Stomach (tissue), 9 donors: ENCODE measurements around the gene HECA. TPM values are rescaled to one million over a fixed set of nuclear protein-coding genes. Genes with fewer than 3 reads are reported as not detected.

Experiments used
- DNase-seq, 2 donors: peaks; one replicate each; pipeline versions ENCODE4 v3.0.0 to v3.0.0-alpha.2; 2013 to 2019
- H3K27ac ChIP-seq, 5 donors: fragments of 200-600 bp in 4 of 5; sonication (generic) in 4 of 5; one replicate each; pipeline ENCODE4 v1.5.1; 2013 to 2019; ENCODE audit warnings: mild to moderate bottlenecking in 1 of 5, moderate library complexity in 1 of 5
- H3K27me3 ChIP-seq, 3 donors: fragments of 200-600 bp; sonication (generic); one replicate each; pipeline ENCODE4 v1.5.1; 2017 to 2019; ENCODE audit warnings: mixed run types in 1 of 3
- H3K36me3 ChIP-seq, 4 donors: fragments of 200-600 bp; sonication (generic); 1 replicate in 3 of 4; 2 replicates in 1 of 4; pipeline ENCODE4 v1.5.1; 2016 to 2019
- H3K4me1 ChIP-seq, 4 donors: fragments of 200-600 bp; sonication (generic); one replicate each; pipeline ENCODE4 v1.5.1; 2016 to 2019
- H3K4me3 ChIP-seq, 4 donors: fragments of 200-600 bp; sonication (generic) in 3 of 4; one replicate each; pipeline ENCODE4 v1.5.1; 2016 to 2019; ENCODE audit warnings: mild to moderate bottlenecking in 1 of 4
- H3K9me3 ChIP-seq, 4 donors: fragments of 200-600 bp; sonication (generic); one replicate each; pipeline ENCODE4 v1.5.1; 2016 to 2019
- EP300 ChIP-seq: sonication (generic); formaldehyde crosslinking; IDR thresholded peaks from one replicate; pipeline ENCODE4 v1.6.1; 2017; ENCODE audit warnings: antibody characterized with exemption
- POLR2A ChIP-seq, 4 donors: fragments of 450-650 bp; IDR thresholded peaks; one replicate each; pipeline ENCODE4 v1.6.1; 2016; ENCODE audit warnings: antibody characterized with exemption in 4 of 4, control low read depth in 2 of 4, mild to moderate bottlenecking in 1 of 4, moderate library complexity in 1 of 4
- POLR2AphosphoS5 ChIP-seq, 3 donors: sonication (generic); formaldehyde crosslinking; IDR thresholded peaks; one replicate each; pipeline ENCODE4 v1.6.1; 2016; ENCODE audit warnings: antibody characterized with exemption in 3 of 3
- WGBS, 5 donors: extraction: QIAGEN DNeasy Blood & Tissue Kit in 3 of 5; methylation state at CpG; one replicate each; pipeline versions ENCODE4 v1.1.5 to v1.1.7; 2013 to 2018; 5-methylcytosine and 5-hydroxymethylcytosine counted together
- intact Hi-C: fragments of 100-400 bp; cut with DNase I; formaldehyde crosslinking; loops from one replicate; pipeline ENCODE4 v1.15.1; 2023; ENCODE audit warnings: low total_unique reads
- polyA plus RNA-seq, 3 donors: library from polyadenylated mRNA; stranded (reverse); fragments of 200-250 nt; gene quantifications; one replicate each; pipeline ENCODE4 v1.2.3, GENCODE V29; 2013
- total RNA-seq, 5 donors: library from RNA; depleted of rRNA; stranded (reverse); fragments of >200 nt; gene quantifications; one replicate each; pipeline versions ENCODE4 v1.1.0 to v1.2.3, GENCODE V29; 2014 to 2016
- TF ChIP-seq, protein P1 (sequence below), 7 experiments: fragments of 450-650 bp in 4 of 7; fragments of 200-600 bp in 3 of 7; sonication (generic) in 3 of 7; IDR thresholded peaks; one replicate each; pipeline ENCODE4 v1.5.1; 2016 to 2019; ENCODE audit warnings: antibody characterized with exemption in 7 of 7, control low read depth in 2 of 7, mild to moderate bottlenecking in 1 of 7
- donor health status: healthy with polysubstance abuse.
- donor health status: Bipolar disorder and iron deficiency.
- donor health status: healthy.

The HECA gene
- total and polyA plus RNA-seq, 8 donors: 7.6 to 52.1 (median 31.0) TPM

GRCh38 chr6:139184459-139184858 lies 49.6 kb downstream of the HECA start:
- WGBS, 5 donors: 76 to 85% (median 83%) methylated on average over 3 of the region's 3 CpGs
- Histone ChIP-seq H3K4me3 (no peak overlapping the region), H3K27me3 (no peaks in the 10 kb centered on the region), H3K4me1 (no peaks in the 10 kb centered on the region), H3K36me3 (peaks cover 7 to 26% (median 18%) of the 10 kb centered on the region in 4 donors), H3K27ac (no peak overlapping the region), H3K9me3 (no peaks in the 10 kb centered on the region)
- TF ChIP-seq, protein P1, sequence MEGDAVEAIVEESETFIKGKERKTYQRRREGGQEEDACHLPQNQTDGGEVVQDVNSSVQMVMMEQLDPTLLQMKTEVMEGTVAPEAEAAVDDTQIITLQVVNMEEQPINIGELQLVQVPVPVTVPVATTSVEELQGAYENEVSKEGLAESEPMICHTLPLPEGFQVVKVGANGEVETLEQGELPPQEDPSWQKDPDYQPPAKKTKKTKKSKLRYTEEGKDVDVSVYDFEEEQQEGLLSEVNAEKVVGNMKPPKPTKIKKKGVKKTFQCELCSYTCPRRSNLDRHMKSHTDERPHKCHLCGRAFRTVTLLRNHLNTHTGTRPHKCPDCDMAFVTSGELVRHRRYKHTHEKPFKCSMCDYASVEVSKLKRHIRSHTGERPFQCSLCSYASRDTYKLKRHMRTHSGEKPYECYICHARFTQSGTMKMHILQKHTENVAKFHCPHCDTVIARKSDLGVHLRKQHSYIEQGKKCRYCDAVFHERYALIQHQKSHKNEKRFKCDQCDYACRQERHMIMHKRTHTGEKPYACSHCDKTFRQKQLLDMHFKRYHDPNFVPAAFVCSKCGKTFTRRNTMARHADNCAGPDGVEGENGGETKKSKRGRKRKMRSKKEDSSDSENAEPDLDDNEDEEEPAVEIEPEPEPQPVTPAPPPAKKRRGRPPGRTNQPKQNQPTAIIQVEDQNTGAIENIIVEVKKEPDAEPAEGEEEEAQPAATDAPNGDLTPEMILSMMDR (IDR thresholded peaks at IDR 0.05): no peak
- TF ChIP-seq POLR2A (IDR thresholded peaks at IDR 0.05) (no peak), EP300 (no peak), POLR2AphosphoS5 (IDR thresholded peaks at IDR 0.05) (no peak)
- DNase-seq: no peak
- intact Hi-C loops: no loop called here

GRCh38 chr6:139186242-139186641 lies 51.4 kb downstream of the HECA start:
- H3K4me3 ChIP-seq: no peak overlapping the region
- peaks cover under 1 to 8% (median 2%) of the 10 kb centered on the region in 4 donors for H3K36me3 ChIP-seq
- no peak overlapping the region for H3K27ac ChIP-seq
- 76 to 92% (median 85%) methylated on average over 3 of the region's 3 CpGs for WGBS, 5 donors
- intact Hi-C loops: no loop called here
- no peak for DNase-seq
- H3K4me1 ChIP-seq: no peaks in the 10 kb centered on the region
- H3K9me3 ChIP-seq: no peaks in the 10 kb centered on the region
- no peaks in the 10 kb centered on the region for H3K27me3 ChIP-seq
- TF ChIP-seq POLR2AphosphoS5 (IDR thresholded peaks at IDR 0.05) (no peak), EP300 (no peak), POLR2A (IDR thresholded peaks at IDR 0.05) (no peak)
- TF ChIP-seq, protein P1 (IDR thresholded peaks at IDR 0.05): no peak

GRCh38 chr6:139186692-139187091 lies 51.8 kb downstream of the HECA start:
- H3K4me1 ChIP-seq: no peaks in the 10 kb centered on the region
- TF ChIP-seq, protein P1 (IDR thresholded peaks at IDR 0.05): no peak
- no peak for TF ChIP-seq EP300
- no peak for TF ChIP-seq POLR2AphosphoS5 (IDR thresholded peaks at IDR 0.05)
- no peak for TF ChIP-seq POLR2A (IDR thresholded peaks at IDR 0.05)
- H3K27ac ChIP-seq: no peak overlapping the region
- intact Hi-C loops: no loop called here
- H3K4me3 ChIP-seq: no peak overlapping the region
- no peaks in the 10 kb centered on the region for H3K27me3 ChIP-seq
- peaks cover 0 to 4% (median 0%) of the 10 kb centered on the region in 4 donors for H3K36me3 ChIP-seq
- WGBS, 5 donors: 87 to 95% (median 93%) methylated on average over 1 of the region's 1 CpG
- DNase-seq: no peak
- no peaks in the 10 kb centered on the region for H3K9me3 ChIP-seq

GRCh38 chr6:139187489-139187888 lies 52.6 kb downstream of the HECA start:
- TF ChIP-seq POLR2A (IDR thresholded peaks at IDR 0.05): no peak
- TF ChIP-seq EP300: no peak
- TF ChIP-seq, protein P1 (IDR thresholded peaks at IDR 0.05): no peak
- no peak for TF ChIP-seq POLR2AphosphoS5 (IDR thresholded peaks at IDR 0.05)
- 42 to 53% (median 44%) methylated on average over 4 of the region's 4 CpGs for WGBS, 5 donors
- Histone ChIP-seq H3K9me3 (no peaks in the 10 kb centered on the region), H3K4me1 (no peaks in the 10 kb centered on the region), H3K27ac (no peak overlapping the region), H3K4me3 (no peak overlapping the region), H3K27me3 (no peaks in the 10 kb centered on the region), H3K36me3 (no peaks in the 10 kb centered on the region)
- no peak for DNase-seq
- intact Hi-C loops: no loop called here
